Activated naive CD8-positive, alpha-beta T cell treated with anti-CD3 and anti-CD28 coated beads, Interleukin-2, amount 50 U/mL, for 24 hours (primary cell): ENCODE results near the gene MRPL37.
"Not testable (repeated sequence)": the region's sequence is repeated elsewhere in the genome, so short reads cannot be mapped to it uniquely, and the experiment has no call there.

ENCODE experiments used
- ATAC-seq: fragments of 150-1000 bp; cut with Tn5 transposase; one replicate; pipeline ENCODE4 v1.10.0; 2021
- DNase-seq: peaks from one replicate; pipeline ENCODE4 v3.0.0; 2021
- H3K27ac Mint-ChIP-seq: one replicate; pipeline ENCODE4 v1.8.0; 2021; ENCODE audit warnings: mild to moderate bottlenecking, mixed read lengths
- H3K27me3 Mint-ChIP-seq: one replicate; pipeline ENCODE4 v1.8.0; 2021; ENCODE audit warnings: mixed read lengths
- H3K36me3 Mint-ChIP-seq: one replicate; pipeline ENCODE4 v1.8.0; 2021; ENCODE audit warnings: low read depth, mixed read lengths
- H3K4me1 Mint-ChIP-seq: one replicate; pipeline ENCODE4 v1.8.0; 2021; ENCODE audit warnings: mixed read lengths
- H3K4me3 Mint-ChIP-seq: one replicate; pipeline ENCODE4 v1.8.0; 2021; ENCODE audit warnings: mild to moderate bottlenecking, moderate library complexity, mixed read lengths
- H3K9me3 Mint-ChIP-seq: one replicate; pipeline ENCODE4 v1.8.0; 2021; ENCODE audit warnings: mixed read lengths

Gene MRPL37

GRCh38 chr1:54221113-54221834, 21.3 kb downstream of the MRPL37 start:
- Mint-ChIP-seq H3K9me3 (no peaks in the 10 kb centered on the region), H3K27me3 (no peaks in the 10 kb centered on the region), H3K4me3 (no peak overlapping the region), H3K27ac (peak overlapping the region; percentile 13), H3K36me3 (peaks cover 30% of the 10 kb centered on the region), H3K4me1 (peaks cover 8% of the 10 kb centered on the region)
- ATAC-seq, result no peak
- no peak for DNase-seq

GRCh38 chr1:54221867-54222484, 22.0 kb downstream of the MRPL37 start:
- Mint-ChIP-seq H3K9me3 (no peaks in the 10 kb centered on the region), H3K36me3 (peaks cover 24% of the 10 kb centered on the region), H3K27ac (no peak overlapping the region), H3K4me1 (peaks cover 8% of the 10 kb centered on the region), H3K27me3 (no peaks in the 10 kb centered on the region), H3K4me3 (no peak overlapping the region)
- DNase-seq (no peak), ATAC-seq (no peak)

GRCh38 chr1:54222711-54223110, 22.7 kb downstream of the MRPL37 start:
- ATAC-seq, result no peak
- H3K36me3 Mint-ChIP-seq, result peaks cover 20% of the 10 kb centered on the region
- H3K4me3 Mint-ChIP-seq, result no peak overlapping the region
- DNase-seq, result no peak
- H3K4me1 Mint-ChIP-seq, result peaks cover 3% of the 10 kb centered on the region
- no peaks in the 10 kb centered on the region for H3K9me3 Mint-ChIP-seq
- H3K27me3 Mint-ChIP-seq, result no peaks in the 10 kb centered on the region
- H3K27ac Mint-ChIP-seq, result peak overlapping the region; percentile 10

- Mint-ChIP-seq H3K27ac (no peak overlapping the region), H3K4me3 (no peak overlapping the region), H3K36me3 (peaks cover 14% of the 10 kb centered on the region), H3K9me3 (no peaks in the 10 kb centered on the region), H3K27me3 (no peaks in the 10 kb centered on the region), H3K4me1 (peaks cover 10% of the 10 kb centered on the region)
- DNase-seq, result no peak
- ATAC-seq, result no peak
Measured at GRCh38 chr1:54223441-54224202, 23.7 kb downstream of the MRPL37 start.

GRCh38 chr1:54224233-54224632, 24.3 kb downstream of the MRPL37 start:
- DNase-seq, result no peak
- ATAC-seq, result no peak
- Mint-ChIP-seq H3K4me1 (peaks cover 14% of the 10 kb centered on the region), H3K9me3 (no peaks in the 10 kb centered on the region), H3K4me3 (no peak overlapping the region), H3K27me3 (no peaks in the 10 kb centered on the region), H3K36me3 (peaks cover 12% of the 10 kb centered on the region), H3K27ac (no peak overlapping the region)

GRCh38 chr1:54225378-54225777, 25.4 kb downstream of the MRPL37 start:
- ATAC-seq (no peak), DNase-seq (no peak)
- no peaks in the 10 kb centered on the region for H3K27me3 Mint-ChIP-seq
- H3K4me3 Mint-ChIP-seq, result no peak overlapping the region
- peaks cover 17% of the 10 kb centered on the region for H3K36me3 Mint-ChIP-seq
- peaks cover 25% of the 10 kb centered on the region for H3K4me1 Mint-ChIP-seq
- H3K9me3 Mint-ChIP-seq, result no peaks in the 10 kb centered on the region
- no peak overlapping the region for H3K27ac Mint-ChIP-seq

- H3K9me3 Mint-ChIP-seq, result no peaks in the 10 kb centered on the region
- H3K27me3 Mint-ChIP-seq, result no peaks in the 10 kb centered on the region
- H3K4me3 Mint-ChIP-seq, result no peak overlapping the region
- ATAC-seq (no peak), DNase-seq (no peak)
- no peak overlapping the region for H3K27ac Mint-ChIP-seq
- peaks cover 32% of the 10 kb centered on the region for H3K4me1 Mint-ChIP-seq
- peaks cover 17% of the 10 kb centered on the region for H3K36me3 Mint-ChIP-seq
Measured at GRCh38 chr1:54225986-54226559, 26.1 kb downstream of the MRPL37 start.

GRCh38 chr1:54227091-54227602, 27.2 kb downstream of the MRPL37 start:
- H3K4me1 Mint-ChIP-seq, result peaks cover 38% of the 10 kb centered on the region
- no peak overlapping the region for H3K27ac Mint-ChIP-seq
- peaks cover 16% of the 10 kb centered on the region for H3K36me3 Mint-ChIP-seq
- no peak for DNase-seq
- H3K9me3 Mint-ChIP-seq, result no peaks in the 10 kb centered on the region
- no peak overlapping the region for H3K4me3 Mint-ChIP-seq
- H3K27me3 Mint-ChIP-seq, result no peaks in the 10 kb centered on the region
- no peak for ATAC-seq

- ATAC-seq (no peak), DNase-seq (no peak)
- no peaks in the 10 kb centered on the region for H3K27me3 Mint-ChIP-seq
- no peaks in the 10 kb centered on the region for H3K9me3 Mint-ChIP-seq
- no peak overlapping the region for H3K4me3 Mint-ChIP-seq
- H3K36me3 Mint-ChIP-seq, result peaks cover 16% of the 10 kb centered on the region
- peaks cover 38% of the 10 kb centered on the region for H3K4me1 Mint-ChIP-seq
- peak overlapping the region; percentile 10 for H3K27ac Mint-ChIP-seq
Measured at GRCh38 chr1:54227891-54228310, 27.9 kb downstream of the MRPL37 start.

GRCh38 chr1:54228638-54229079, 28.7 kb downstream of the MRPL37 start:
- Mint-ChIP-seq H3K9me3 (no peaks in the 10 kb centered on the region), H3K36me3 (peaks cover 16% of the 10 kb centered on the region), H3K4me3 (no peak overlapping the region), H3K4me1 (peaks cover 38% of the 10 kb centered on the region), H3K27me3 (no peaks in the 10 kb centered on the region), H3K27ac (no peak overlapping the region)
- ATAC-seq, result no peak
- no peak for DNase-seq

GRCh38 chr1:54229281-54229891, 29.4 kb downstream of the MRPL37 start:
- DNase-seq, result peak; percentile 59
- Mint-ChIP-seq H3K27ac (peak overlapping the region; percentile 81), H3K36me3 (peaks cover 16% of the 10 kb centered on the region), H3K4me1 (peaks cover 38% of the 10 kb centered on the region), H3K27me3 (no peaks in the 10 kb centered on the region), H3K4me3 (peak overlapping the region; percentile 46), H3K9me3 (no peaks in the 10 kb centered on the region)
- peak; percentile 80 for ATAC-seq

GRCh38 chr1:54230507-54231339, 30.8 kb downstream of the MRPL37 start:
- Mint-ChIP-seq H3K27ac (peak overlapping the region; percentile 77), H3K4me3 (peak overlapping the region; percentile 0), H3K27me3 (no peaks in the 10 kb centered on the region), H3K36me3 (peaks cover 15% of the 10 kb centered on the region), H3K4me1 (peaks cover 35% of the 10 kb centered on the region), H3K9me3 (no peaks in the 10 kb centered on the region)
- ATAC-seq, result peak; percentile 46
- peak; percentile 60 for DNase-seq

GRCh38 chr1:54233196-54233595, 33.2 kb downstream of the MRPL37 start:
- peaks cover 20% of the 10 kb centered on the region for H3K36me3 Mint-ChIP-seq
- not testable (repeated sequence) for DNase-seq, H3K4me3 Mint-ChIP-seq, H3K27me3 Mint-ChIP-seq, H3K9me3 Mint-ChIP-seq, ATAC-seq, H3K27ac Mint-ChIP-seq
- peaks cover 31% of the 10 kb centered on the region for H3K4me1 Mint-ChIP-seq
